ENCODE results near the gene LOC128125822.

Gene LOC128125822

DNA sequence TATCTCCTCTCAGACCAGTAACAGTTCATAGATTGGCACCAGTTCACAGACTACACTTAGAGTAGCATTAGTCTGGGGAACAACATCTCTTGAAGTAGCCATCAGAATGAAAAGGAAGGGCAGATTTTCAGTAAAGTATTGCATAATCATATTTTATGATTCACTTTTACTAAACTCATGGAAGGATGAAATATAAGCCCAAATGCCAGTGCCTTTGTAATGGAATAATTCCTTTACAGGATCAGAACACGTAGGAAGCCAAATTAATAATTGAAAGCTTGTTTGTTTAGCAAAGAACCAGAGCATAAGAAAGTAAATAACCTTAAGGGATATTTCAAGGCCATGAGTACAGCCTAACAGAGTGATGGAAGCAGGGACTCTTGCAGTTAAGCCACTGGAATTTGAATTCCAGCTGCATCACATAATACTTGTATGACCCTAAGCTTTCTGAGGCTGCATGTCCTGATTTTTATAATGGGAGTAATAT is 11.4 kb upstream of the LOC128125822 start:
- no peak for DNase-seq
- H3K27ac ChIP-seq (ENCODE audit: low read length), result no peak overlapping the region

DNA sequence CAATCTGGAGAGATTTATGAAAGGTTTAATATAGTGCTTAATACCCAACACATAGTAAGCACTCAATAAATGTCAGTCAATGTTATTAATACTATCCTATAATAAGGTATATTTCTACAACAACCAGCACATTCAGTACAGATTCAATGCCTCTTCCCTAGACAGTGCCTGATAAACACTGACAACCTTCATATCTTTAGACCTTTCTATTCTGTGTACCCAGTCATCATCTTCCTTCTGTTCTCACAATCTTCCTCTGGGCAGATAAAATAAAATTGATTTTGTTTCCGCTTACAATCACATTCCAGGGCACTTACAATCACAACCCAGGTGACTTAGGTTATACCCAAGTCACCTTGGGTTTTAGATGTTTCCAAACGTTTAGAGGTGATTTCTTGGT is 11.0 kb upstream of the LOC128125822 start:
- intact Hi-C loops (cut with micrococcal nuclease), result no loop called here
- Histone ChIP-seq H3K4me1 (ENCODE audit: control insufficient read depth, insufficient read depth, low read length) (no peaks in the 10 kb centered on the region), H3K9me3 (ENCODE audit: control insufficient read depth, insufficient read depth, low read length) (no peaks in the 10 kb centered on the region), H3K36me3 (ENCODE audit: control insufficient read depth, insufficient read depth, low read length) (no peaks in the 10 kb centered on the region), H3K27me3 (ENCODE audit: control insufficient read depth, insufficient read depth, low read length) (no peaks in the 10 kb centered on the region), H3K4me3 (ENCODE audit: low read length) (no peak overlapping the region), H3K27ac (ENCODE audit: low read length) (no peak overlapping the region)
- no peak overlapping the region for H3K4me3 Mint-ChIP-seq
- no peak overlapping the region for H3K27ac Mint-ChIP-seq
- ATAC-seq (no peak), DNase-seq (no peak)
- no peaks in the 10 kb centered on the region for H3K9me3 Mint-ChIP-seq
- no peaks in the 10 kb centered on the region for H3K36me3 Mint-ChIP-seq
- TF ChIP-seq, protein P1, sequence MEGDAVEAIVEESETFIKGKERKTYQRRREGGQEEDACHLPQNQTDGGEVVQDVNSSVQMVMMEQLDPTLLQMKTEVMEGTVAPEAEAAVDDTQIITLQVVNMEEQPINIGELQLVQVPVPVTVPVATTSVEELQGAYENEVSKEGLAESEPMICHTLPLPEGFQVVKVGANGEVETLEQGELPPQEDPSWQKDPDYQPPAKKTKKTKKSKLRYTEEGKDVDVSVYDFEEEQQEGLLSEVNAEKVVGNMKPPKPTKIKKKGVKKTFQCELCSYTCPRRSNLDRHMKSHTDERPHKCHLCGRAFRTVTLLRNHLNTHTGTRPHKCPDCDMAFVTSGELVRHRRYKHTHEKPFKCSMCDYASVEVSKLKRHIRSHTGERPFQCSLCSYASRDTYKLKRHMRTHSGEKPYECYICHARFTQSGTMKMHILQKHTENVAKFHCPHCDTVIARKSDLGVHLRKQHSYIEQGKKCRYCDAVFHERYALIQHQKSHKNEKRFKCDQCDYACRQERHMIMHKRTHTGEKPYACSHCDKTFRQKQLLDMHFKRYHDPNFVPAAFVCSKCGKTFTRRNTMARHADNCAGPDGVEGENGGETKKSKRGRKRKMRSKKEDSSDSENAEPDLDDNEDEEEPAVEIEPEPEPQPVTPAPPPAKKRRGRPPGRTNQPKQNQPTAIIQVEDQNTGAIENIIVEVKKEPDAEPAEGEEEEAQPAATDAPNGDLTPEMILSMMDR (IDR thresholded peaks at IDR 0.05), result no peak
- H3K27me3 Mint-ChIP-seq (ENCODE audit: low read depth in 2 of 2), result peaks cover 28 to 29% of the 10 kb centered on the region in 2 donors
- 81% methylated on average over 2 of the region's 2 CpGs for WGBS (ENCODE audit: insufficient coverage)
- no peaks in the 10 kb centered on the region for H3K4me1 Mint-ChIP-seq

More for the DNA sequence above, 11.4 kb upstream of the LOC128125822 start:
- no peaks in the 10 kb centered on the region for H3K27me3 ChIP-seq (ENCODE audit: control insufficient read depth, insufficient read depth, low read length)
- ATAC-seq, result no peak
- H3K36me3 ChIP-seq (ENCODE audit: control insufficient read depth, insufficient read depth, low read length), result no peaks in the 10 kb centered on the region
- no peaks in the 10 kb centered on the region for H3K9me3 ChIP-seq (ENCODE audit: control insufficient read depth, insufficient read depth, low read length)
- H3K9me3 Mint-ChIP-seq, result no peaks in the 10 kb centered on the region
- H3K27me3 Mint-ChIP-seq (ENCODE audit: low read depth in 2 of 2), result peaks cover 25 to 26% of the 10 kb centered on the region in 2 donors
- no peaks in the 10 kb centered on the region for H3K4me1 ChIP-seq (ENCODE audit: control insufficient read depth, insufficient read depth, low read length)
- TF ChIP-seq, protein P1 (IDR thresholded peaks at IDR 0.05), result no peak
- H3K4me3 Mint-ChIP-seq, result no peak overlapping the region
- H3K4me1 Mint-ChIP-seq, result no peaks in the 10 kb centered on the region
- no peak overlapping the region for H3K27ac Mint-ChIP-seq
- WGBS (ENCODE audit: insufficient coverage), result 67% methylated on average over 1 of the region's 1 CpG
- no peaks in the 10 kb centered on the region for H3K36me3 Mint-ChIP-seq
- intact Hi-C loops (cut with micrococcal nuclease), result no loop called here
- H3K4me3 ChIP-seq (ENCODE audit: low read length), result no peak overlapping the region

DNA sequence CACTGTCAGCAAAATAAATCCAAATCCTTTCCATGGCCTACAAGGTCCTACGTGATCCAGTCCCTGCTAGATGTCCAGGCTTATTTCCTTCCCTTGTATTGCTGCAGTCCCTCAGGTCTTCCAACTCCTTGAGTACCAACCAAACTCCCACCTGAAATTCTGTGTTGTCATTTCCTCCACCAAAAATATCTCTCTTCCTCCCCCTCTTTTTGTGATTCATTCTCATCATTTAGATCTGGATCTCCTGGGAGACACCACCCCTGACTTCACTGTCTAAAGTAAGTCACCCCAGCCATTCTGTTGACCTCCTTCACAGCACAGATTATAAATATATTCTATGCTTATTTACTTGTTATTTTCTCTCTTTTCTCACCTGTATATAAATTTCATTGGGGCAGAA is 9.0 kb upstream of the LOC128125822 start:
- no peak for DNase-seq
- H3K9me3 ChIP-seq (ENCODE audit: control insufficient read depth, insufficient read depth, low read length), result no peaks in the 10 kb centered on the region
- ATAC-seq, result no peak
- H3K36me3 ChIP-seq (ENCODE audit: control insufficient read depth, insufficient read depth, low read length), result no peaks in the 10 kb centered on the region
- intact Hi-C loops (cut with micrococcal nuclease), result no loop called here
- H3K9me3 Mint-ChIP-seq, result no peaks in the 10 kb centered on the region
- H3K4me3 ChIP-seq (ENCODE audit: low read length), result no peak overlapping the region
- no peak overlapping the region for H3K27ac Mint-ChIP-seq
- TF ChIP-seq, protein P1 (IDR thresholded peaks at IDR 0.05), result no peak
- no peaks in the 10 kb centered on the region for H3K4me1 Mint-ChIP-seq
- no peak overlapping the region for H3K4me3 Mint-ChIP-seq
- no peaks in the 10 kb centered on the region for H3K4me1 ChIP-seq (ENCODE audit: control insufficient read depth, insufficient read depth, low read length)
- no peaks in the 10 kb centered on the region for H3K27me3 ChIP-seq (ENCODE audit: control insufficient read depth, insufficient read depth, low read length)
- no peak overlapping the region for H3K27ac ChIP-seq (ENCODE audit: low read length)
- H3K36me3 Mint-ChIP-seq, result no peaks in the 10 kb centered on the region
- WGBS (ENCODE audit: insufficient coverage), result 84% methylated on average over 1 of the region's 1 CpG
- peaks cover 22 to 33% of the 10 kb centered on the region in 2 donors for H3K27me3 Mint-ChIP-seq (ENCODE audit: low read depth in 2 of 2)

DNA sequence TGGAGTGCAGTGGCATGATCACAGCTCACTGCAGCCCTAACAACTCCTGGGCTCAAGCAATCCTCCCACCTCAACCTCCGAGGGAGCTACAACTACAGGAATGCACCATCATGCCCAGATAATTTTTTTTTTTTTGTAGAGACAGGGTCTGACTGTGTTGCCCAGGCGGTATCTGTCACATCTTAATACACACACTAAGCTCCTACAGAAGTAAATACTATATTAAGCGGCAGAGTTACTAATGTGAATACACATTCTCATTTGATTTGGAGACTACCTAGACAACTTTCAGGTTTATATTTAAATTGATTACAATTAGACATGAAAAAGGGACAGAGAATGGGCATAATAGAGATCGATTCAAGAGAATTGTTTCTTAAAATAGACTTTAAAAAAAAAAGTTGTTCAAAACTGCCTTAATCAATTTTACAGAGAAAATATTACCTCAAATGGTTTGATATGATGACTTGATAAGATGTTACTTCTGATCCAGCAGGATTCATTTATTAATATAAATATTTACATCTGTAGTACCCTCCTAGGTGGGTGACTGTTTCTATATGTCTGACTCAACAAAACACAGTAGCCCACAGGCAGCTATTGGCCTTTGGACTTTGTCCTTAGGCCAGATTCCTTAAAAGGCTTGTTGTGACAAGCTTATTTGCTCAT is 7.1 kb upstream of the LOC128125822 start:
- H3K27ac Mint-ChIP-seq, result no peak overlapping the region
- DNase-seq (no peak), ATAC-seq (no peak)
- H3K4me1 Mint-ChIP-seq, result no peaks in the 10 kb centered on the region
- H3K9me3 Mint-ChIP-seq, result no peaks in the 10 kb centered on the region
- TF ChIP-seq, protein P1 (IDR thresholded peaks at IDR 0.05), result no peak
- WGBS (ENCODE audit: insufficient coverage), result 87% methylated on average over 3 of the region's 4 CpGs
- intact Hi-C loops (cut with micrococcal nuclease), result no loop called here
- Histone ChIP-seq H3K27me3 (ENCODE audit: control insufficient read depth, insufficient read depth, low read length) (no peaks in the 10 kb centered on the region), H3K4me3 (ENCODE audit: low read length) (no peak overlapping the region), H3K36me3 (ENCODE audit: control insufficient read depth, insufficient read depth, low read length) (no peaks in the 10 kb centered on the region), H3K9me3 (ENCODE audit: control insufficient read depth, insufficient read depth, low read length) (no peaks in the 10 kb centered on the region), H3K27ac (ENCODE audit: low read length) (no peak overlapping the region), H3K4me1 (ENCODE audit: control insufficient read depth, insufficient read depth, low read length) (no peaks in the 10 kb centered on the region)
- no peak overlapping the region for H3K4me3 Mint-ChIP-seq
- H3K36me3 Mint-ChIP-seq, result no peaks in the 10 kb centered on the region
- H3K27me3 Mint-ChIP-seq (ENCODE audit: low read depth in 2 of 2), result peaks cover 19 to 25% of the 10 kb centered on the region in 2 donors
